HG02870 (cell line): ENCODE data around the gene MYO15B.
"Not testable (repeated sequence)": the region's sequence is repeated elsewhere in the genome, so short reads cannot be mapped to it uniquely, and the experiment has no call there.

Source experiments
- ATAC-seq: cut with Tn5 transposase; IDR thresholded peaks from one replicate; pipeline ENCODE4 v1.9.1; 2021; ENCODE audit warnings: mild to moderate bottlenecking, moderate library complexity; ENCODE audit not compliant: unreplicated experiment

MYO15B gene

GRCh38 chr17:75637143-75637538 is 49.5 kb downstream of the MYO15B start:
- no peak for ATAC-seq

GRCh38 chr17:75637551-75637950 is 50.0 kb downstream of the MYO15B start:
- no peak for ATAC-seq

- not testable (repeated sequence) for ATAC-seq
These were observed 50.4 kb downstream of the MYO15B start for GRCh38 chr17:75638039-75638438.

- no peak for ATAC-seq
These were observed 51.3 kb downstream of the MYO15B start for GRCh38 chr17:75638893-75639292.

- no peak for ATAC-seq
These were observed 51.7 kb downstream of the MYO15B start for GRCh38 chr17:75639327-75639726.

- no peak for ATAC-seq
These were observed 52.4 kb downstream of the MYO15B start for GRCh38 chr17:75639771-75640555.

- no peak for ATAC-seq
These were observed 53.0 kb downstream of the MYO15B start for GRCh38 chr17:75640556-75641119.

- no peak for ATAC-seq
These were observed 53.7 kb downstream of the MYO15B start for GRCh38 chr17:75641343-75641742.

GRCh38 chr17:75642182-75642783 is 54.7 kb downstream of the MYO15B start:
- no peak for ATAC-seq

- ATAC-seq, result no peak
These were observed 55.4 kb downstream of the MYO15B start for GRCh38 chr17:75642784-75643642.

GRCh38 chr17:75643643-75644017 is 56.0 kb downstream of the MYO15B start:
- ATAC-seq, result no peak

GRCh38 chr17:75645501-75645888 is 57.9 kb downstream of the MYO15B start:
- ATAC-seq, result no peak

GRCh38 chr17:75645889-75646637 is 58.5 kb downstream of the MYO15B start:
- no peak for ATAC-seq

- no peak for ATAC-seq
These were observed 59.0 kb downstream of the MYO15B start for GRCh38 chr17:75646638-75646992.

- no peak for ATAC-seq
These were observed 59.5 kb downstream of the MYO15B start for GRCh38 chr17:75647061-75647460.

GRCh38 chr17:75647921-75648320 is 60.3 kb downstream of the MYO15B start:
- ATAC-seq, result no peak

- ATAC-seq, result no peak
These were observed 62.1 kb downstream of the MYO15B start for GRCh38 chr17:75649687-75650086.

- no peak for ATAC-seq
These were observed 63.3 kb downstream of the MYO15B start for GRCh38 chr17:75650874-75651273.

GRCh38 chr17:75652341-75652740 is 64.7 kb downstream of the MYO15B start:
- no peak for ATAC-seq

- ATAC-seq, result no peak
These were observed 65.4 kb downstream of the MYO15B start for GRCh38 chr17:75652934-75653549.
